Measurements from ENCODE around the gene NBEAL1. TPM values are rescaled to one million over a fixed set of nuclear protein-coding genes. Genes with fewer than 3 reads are reported as not detected.
"Not testable (repeated sequence)": the region's sequence is repeated elsewhere in the genome, so short reads cannot be mapped to it uniquely, and the experiment has no call there.

NBEAL1 gene
- total and polyA plus RNA-seq, 9 donors: 4.6 to 36.2 (median 26.2) TPM

DNA sequence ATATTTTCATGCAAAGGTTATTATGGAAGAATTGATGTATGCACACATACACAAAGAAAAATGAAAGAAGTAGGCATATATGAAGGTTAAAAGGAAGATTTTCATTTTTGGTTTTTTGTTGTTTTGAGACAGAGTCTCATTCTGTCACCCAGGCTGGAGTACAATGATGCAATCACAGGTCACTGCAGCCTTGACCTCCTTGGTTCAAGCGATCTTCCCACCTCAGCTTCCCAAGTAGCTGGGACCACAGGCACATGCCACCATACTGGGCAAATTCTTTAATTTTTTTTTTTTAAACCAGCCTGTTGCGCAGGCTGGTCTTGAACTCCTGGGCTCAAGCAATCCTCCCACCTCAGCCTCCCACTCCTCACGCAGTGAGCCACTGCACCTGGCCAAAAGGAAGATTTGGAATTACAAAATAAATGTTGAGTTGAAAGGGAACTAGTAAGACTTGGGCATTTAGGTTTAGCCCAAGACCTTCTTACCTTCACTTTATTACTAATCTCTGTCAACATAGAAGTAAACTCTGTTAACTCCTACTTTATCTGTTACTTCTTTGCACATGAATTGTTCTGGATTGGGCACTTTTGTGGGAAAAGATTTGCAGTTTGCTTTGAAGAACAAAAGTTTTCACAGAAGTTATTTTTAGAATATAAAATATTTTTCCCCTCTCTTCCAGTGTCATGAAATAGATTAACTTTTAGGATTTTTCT is 31.7 kb upstream of the NBEAL1 start:
- Histone ChIP-seq H3K27me3 (no peaks in the 10 kb centered on the region), H3K9me3 (no peaks in the 10 kb centered on the region), H3K27ac (no peak overlapping the region), H3K36me3 (no peaks in the 10 kb centered on the region), H3K4me3 (no peak overlapping the region), H3K4me1 (ENCODE audit: insufficient read depth) (no peaks in the 10 kb centered on the region)
- DNase-seq: peak in 1 of 5 donors; percentile 34
- no peak for TF ChIP-seq EP300 (IDR thresholded peaks at IDR 0.05)
- intact Hi-C loops (cut with DNase I): no loop called here
- WGBS, 3 donors: 42 to 66% (median 51%) methylated on average over 3 of the region's 3 CpGs

DNA sequence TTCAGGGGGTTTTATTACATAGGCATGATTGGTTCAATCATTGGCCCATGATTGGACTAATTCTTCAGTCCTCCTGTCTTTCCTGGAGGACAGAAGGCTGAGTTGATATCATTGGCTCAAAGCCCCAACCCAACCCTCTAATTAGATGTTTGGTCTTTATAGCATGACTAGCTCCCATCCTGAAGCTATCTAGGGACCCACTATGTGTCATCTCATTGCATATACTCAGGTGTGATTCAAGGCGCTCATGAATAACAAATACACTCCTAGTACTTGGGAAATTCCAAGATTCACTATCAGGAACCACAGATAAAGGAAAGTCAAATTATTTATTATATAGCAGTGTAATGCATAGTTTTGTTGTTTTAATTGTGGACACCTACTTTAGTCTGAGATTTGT is 24.9 kb upstream of the NBEAL1 start:
- Histone ChIP-seq H3K4me1 (ENCODE audit: insufficient read depth) (no peaks in the 10 kb centered on the region), H3K9me3 (no peaks in the 10 kb centered on the region), H3K27ac (no peak overlapping the region), H3K36me3 (no peaks in the 10 kb centered on the region), H3K27me3 (no peaks in the 10 kb centered on the region), H3K4me3 (no peak overlapping the region)
- no peak for DNase-seq
- intact Hi-C loops (cut with DNase I): no loop called here
- TF ChIP-seq POLR2A (IDR thresholded peaks at IDR 0.05) (no peak), EP300 (IDR thresholded peaks at IDR 0.05) (no peak)
- TF ChIP-seq, protein P1, sequence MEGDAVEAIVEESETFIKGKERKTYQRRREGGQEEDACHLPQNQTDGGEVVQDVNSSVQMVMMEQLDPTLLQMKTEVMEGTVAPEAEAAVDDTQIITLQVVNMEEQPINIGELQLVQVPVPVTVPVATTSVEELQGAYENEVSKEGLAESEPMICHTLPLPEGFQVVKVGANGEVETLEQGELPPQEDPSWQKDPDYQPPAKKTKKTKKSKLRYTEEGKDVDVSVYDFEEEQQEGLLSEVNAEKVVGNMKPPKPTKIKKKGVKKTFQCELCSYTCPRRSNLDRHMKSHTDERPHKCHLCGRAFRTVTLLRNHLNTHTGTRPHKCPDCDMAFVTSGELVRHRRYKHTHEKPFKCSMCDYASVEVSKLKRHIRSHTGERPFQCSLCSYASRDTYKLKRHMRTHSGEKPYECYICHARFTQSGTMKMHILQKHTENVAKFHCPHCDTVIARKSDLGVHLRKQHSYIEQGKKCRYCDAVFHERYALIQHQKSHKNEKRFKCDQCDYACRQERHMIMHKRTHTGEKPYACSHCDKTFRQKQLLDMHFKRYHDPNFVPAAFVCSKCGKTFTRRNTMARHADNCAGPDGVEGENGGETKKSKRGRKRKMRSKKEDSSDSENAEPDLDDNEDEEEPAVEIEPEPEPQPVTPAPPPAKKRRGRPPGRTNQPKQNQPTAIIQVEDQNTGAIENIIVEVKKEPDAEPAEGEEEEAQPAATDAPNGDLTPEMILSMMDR (IDR thresholded peaks at IDR 0.05): no peak
- 96 to 100% (median 97%) methylated on average over 1 of the region's 1 CpG for WGBS, 3 donors

DNA sequence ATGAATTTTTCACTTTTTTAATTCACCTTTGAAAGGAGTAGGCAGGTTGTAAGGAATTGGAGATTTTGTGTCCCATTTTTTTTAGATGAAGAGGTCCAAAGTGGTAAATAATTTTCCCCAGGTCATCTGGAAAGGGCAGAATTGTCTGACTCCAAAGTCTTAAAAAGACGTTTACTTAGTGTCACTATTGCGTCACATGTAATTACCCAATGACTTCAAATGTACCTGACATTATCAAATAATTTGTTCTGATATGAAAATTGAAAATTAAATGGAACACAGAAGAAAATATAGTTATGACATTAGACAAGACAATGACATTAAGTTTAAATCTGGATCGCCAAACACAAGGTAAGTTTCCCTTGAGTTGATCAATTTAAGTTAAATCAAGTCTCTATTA is 24.2 kb upstream of the NBEAL1 start:
- intact Hi-C loops (cut with DNase I): no loop called here
- TF ChIP-seq EP300 (IDR thresholded peaks at IDR 0.05): no peak
- TF ChIP-seq POLR2A (IDR thresholded peaks at IDR 0.05): no peak
- TF ChIP-seq, protein P1 (IDR thresholded peaks at IDR 0.05): no peak
- no peak for DNase-seq
- no peak overlapping the region for H3K27ac ChIP-seq
- H3K36me3 ChIP-seq: no peaks in the 10 kb centered on the region
- no peak overlapping the region for H3K4me3 ChIP-seq
- no peaks in the 10 kb centered on the region for H3K9me3 ChIP-seq
- H3K4me1 ChIP-seq (ENCODE audit: insufficient read depth): no peaks in the 10 kb centered on the region
- no peaks in the 10 kb centered on the region for H3K27me3 ChIP-seq
- WGBS, 3 donors: 95 to 97% (median 95%) methylated on average over 3 of the region's 3 CpGs

DNA sequence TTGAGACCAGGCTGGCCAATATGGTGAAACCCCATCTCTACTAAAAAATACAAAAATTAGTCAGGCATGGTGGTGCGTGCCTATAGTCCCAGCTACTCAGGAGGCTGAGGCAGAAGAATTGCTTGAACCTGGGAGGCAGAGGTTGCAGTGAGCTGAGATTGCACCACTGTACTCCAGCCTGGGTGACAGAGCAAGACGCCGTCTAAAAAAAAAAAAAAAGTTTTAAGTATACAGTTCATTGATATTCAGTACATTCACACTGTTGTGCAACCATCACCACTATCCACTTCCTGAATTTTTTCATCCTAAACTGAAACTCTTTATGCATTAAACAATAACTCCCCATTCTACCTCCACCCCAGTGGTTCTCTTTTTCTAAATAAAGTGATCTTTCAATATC is 17.6 kb upstream of the NBEAL1 start:
- H3K36me3 ChIP-seq; H3K27me3 ChIP-seq; intact Hi-C loops (cut with DNase I); H3K4me3 ChIP-seq; H3K9me3 ChIP-seq; H3K4me1 ChIP-seq (ENCODE audit: insufficient read depth); DNase-seq; H3K27ac ChIP-seq: not testable (repeated sequence)
- WGBS, 3 donors: 71 to 84% (median 79%) methylated on average over 3 of the region's 3 CpGs

DNA sequence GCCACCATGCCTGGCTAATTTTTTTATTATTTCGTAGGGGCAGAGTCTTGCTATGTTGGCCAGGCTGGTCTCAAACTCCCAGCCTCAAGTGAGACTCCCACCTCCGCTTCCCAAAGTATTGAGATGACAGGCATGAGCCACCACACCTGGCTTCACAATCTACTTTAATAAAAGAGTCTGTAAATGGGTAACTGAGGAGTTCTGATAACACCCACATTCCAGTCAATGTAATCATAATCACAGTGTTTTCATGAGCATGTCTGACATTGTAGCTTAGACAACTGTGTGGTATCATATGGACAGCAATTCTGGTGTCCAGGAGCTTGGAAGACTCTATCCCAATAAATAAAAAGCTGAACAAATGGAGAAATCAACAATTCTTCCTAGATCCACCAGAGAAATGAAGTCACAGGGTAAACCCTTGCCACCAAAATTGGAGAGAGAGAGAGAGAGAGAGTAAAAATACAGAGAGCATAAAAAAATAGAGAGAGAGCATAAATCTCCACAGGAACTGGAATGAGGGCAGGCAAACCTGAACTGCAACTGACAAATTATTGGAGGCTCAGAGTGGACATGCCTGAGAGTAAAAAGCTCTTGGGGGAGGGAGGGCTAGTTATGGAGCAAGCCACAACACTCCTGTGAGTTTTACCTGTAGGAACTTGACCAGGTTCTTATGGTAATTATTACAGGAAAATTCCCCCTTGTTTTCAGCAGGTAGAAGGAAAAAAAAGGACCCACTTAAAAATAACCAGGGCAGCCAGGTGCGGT is 12.4 kb upstream of the NBEAL1 start:
- TF ChIP-seq EP300 (IDR thresholded peaks at IDR 0.05): no peak
- TF ChIP-seq, protein P1 (IDR thresholded peaks at IDR 0.05): no peak
- no peak for TF ChIP-seq POLR2A (IDR thresholded peaks at IDR 0.05)
- Histone ChIP-seq H3K36me3 (no peaks in the 10 kb centered on the region), H3K27me3 (no peaks in the 10 kb centered on the region), H3K4me3 (no peak overlapping the region), H3K9me3 (no peaks in the 10 kb centered on the region), H3K27ac (no peak overlapping the region), H3K4me1 (ENCODE audit: insufficient read depth) (no peaks in the 10 kb centered on the region)
- intact Hi-C loops (cut with DNase I): no loop called here
- DNase-seq: no peak
- 89 to 92% (median 90%) methylated on average over 3 of the region's 3 CpGs for WGBS, 3 donors

Measured in ovary (tissue), 9 donors.